Bone marrow (tissue), 2 donors: ENCODE results near the gene MYB.
A peak's percentile ranks its signal among the peaks of the same experiment; 100 is the strongest.
"Not testable (repeated sequence)": the region's sequence is repeated elsewhere in the genome, so short reads cannot be mapped to it uniquely, and the experiment has no call there.

Experiments used
- DNase-seq, 2 donors: peaks; one replicate each; lab custom pipeline; 2025; lab: John Stamatoyannopoulos, UW

The MYB gene

DNA sequence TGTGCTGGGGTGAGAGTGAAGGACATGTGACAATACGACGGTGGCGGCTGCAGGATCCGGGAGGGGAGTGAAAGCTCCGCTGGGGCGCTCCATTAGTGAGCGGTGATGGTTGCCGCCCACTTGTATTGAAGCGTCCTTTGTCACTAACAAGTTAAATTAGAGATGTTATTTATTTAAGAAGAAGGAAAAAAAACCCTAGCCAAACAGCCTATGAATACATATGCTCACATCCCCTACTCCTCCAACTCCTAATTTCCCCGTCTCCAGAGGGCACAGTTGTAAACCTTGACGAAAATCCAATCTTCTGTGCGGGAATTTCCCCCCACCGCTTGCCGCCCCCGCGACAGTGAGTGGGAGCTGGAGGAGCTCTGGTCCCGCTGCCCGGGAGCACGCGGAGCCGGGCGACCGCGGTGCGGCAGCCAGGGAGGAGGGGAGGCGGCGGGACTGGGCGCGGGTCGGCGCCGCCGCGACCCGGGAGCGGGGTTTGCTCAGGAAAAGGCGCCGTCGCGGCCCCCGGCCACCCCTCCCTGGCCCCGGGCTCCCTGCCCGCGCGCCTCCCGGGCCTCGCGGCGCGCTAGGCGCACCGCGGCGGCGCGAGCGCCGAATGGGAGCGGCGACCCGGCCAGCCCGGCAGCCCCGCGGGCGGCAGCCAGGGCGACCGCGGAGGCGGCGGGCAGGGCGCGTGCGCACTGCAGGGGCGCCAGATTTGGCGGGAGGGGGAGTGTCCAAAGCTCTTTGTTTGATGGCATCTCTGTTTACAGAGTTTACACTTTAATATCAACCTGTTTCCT, at the start of gene MYB:
MYB (plus strand) TSS at position 767 of the 791 bp plus-strand sequence. CDS start 206 bp downstream, outside the sequence.
- peak; percentile 41 to 65 for DNase-seq

DNA sequence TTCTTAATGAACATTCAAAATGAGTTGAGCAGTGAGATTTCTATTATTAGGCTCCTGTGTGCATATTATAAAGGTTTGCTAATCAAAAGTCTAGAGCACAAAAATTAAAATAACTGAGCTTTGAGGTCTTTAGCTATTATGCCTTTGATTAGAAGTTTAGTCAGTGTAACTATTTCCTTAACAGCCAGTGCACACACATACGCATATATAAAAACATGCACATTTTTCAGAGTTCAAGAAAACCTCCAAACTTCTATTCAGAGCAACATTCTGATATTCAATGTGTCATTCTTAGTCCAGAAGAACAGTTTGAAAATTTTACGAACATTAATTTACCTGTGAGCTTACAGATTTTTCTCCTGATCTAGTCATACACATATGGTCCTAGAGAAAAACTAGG, 48.3 kb upstream of the MYB start:
- no peak for DNase-seq

DNA sequence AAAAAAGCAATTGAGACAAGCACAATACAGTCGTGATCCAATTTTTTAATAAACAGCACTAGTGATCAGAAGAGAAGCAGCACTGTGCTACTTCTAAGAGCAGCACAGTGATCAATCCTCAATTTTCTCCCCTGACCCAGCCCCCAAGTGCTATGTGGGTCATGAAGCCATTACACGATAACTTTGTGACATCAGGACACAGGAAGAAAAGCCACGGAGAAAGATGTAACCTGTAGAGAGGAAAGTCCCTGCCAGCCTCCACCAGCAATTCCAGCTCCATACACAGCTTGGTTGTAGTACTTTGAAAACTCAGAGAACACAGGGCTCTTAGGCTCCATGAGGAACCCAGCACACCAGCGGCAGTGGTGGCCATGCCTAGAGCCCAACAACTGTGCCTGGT, 45.3 kb upstream of the MYB start:
- DNase-seq: no peak

DNA sequence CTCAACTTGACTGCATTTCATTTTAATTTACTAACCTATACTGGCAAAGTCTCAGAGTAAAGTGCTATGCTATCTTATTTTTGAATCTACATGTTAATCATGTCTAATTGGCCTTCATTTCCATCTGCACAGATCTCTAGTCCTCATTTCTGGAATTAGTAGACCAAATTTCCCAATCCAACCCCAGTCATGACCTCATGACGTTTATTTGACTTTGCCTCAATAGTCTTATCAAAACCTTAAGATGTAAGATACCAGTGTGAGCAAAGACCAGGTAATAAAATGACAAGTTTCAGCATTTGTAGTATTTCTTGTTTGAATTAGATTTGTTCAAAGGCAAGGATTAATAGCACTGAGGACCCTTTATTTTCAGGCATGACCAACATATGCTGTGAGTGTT, 43.3 kb upstream of the MYB start:
- DNase-seq: no peak

DNA sequence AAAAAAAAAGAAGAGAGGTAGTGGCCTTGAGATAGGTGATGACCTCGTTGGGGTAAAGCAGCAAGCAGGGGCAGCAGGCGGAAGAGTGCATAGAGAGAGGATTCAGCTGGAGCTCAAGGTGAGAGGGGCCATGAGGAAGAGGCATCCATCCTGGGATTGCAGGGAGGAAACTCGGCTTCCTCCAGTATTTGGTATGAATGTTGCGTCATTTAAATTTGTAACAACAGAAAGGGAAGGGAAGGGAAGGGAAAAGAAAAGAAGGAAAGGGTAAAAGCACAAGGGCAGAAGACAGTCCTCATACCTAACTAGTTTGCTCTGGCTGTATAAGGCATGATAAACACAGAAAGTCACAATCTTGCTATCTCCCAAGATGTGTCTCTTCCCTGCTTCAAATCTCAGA, 39.9 kb upstream of the MYB start:
- no peak for DNase-seq

DNA sequence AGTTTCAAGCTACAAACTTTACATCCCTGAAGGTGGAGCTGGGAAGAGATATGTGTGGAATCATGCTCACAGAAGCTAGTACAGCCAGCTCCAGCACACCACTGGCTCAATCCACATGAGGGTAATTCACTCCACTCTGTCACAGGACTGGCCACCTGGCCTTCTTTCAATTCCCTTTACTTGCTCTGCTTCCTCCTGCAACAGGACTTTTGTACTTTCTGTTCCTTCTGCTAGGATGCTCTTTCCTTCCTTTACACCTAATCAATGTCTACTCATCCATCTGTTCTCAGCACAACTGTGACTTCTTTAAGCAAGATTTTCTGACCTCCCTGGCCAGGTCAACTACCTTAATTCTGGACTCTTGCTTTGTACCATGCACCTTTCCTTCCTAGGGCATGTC, 39.4 kb upstream of the MYB start:
- no peak for DNase-seq

DNA sequence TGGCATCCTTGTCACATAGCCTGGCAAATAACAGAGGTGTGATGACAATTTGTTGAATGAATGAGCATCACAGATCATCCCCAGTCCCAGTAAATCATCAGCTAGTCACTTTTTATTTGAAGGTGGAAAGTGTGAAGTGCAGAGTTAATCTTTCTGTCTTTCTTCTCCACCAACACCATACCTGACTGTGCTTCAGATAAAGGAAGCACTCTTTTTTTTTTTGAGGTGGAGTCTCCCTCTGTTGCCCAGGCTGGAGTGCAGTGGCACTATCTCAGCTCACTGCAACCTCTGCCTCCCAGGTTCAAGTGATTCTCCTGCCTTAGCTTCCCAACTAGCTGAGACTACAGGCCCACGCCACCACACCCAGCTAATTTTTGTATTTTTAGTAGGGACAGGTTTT, 38.9 kb upstream of the MYB start:
- DNase-seq: not testable (repeated sequence)

DNA sequence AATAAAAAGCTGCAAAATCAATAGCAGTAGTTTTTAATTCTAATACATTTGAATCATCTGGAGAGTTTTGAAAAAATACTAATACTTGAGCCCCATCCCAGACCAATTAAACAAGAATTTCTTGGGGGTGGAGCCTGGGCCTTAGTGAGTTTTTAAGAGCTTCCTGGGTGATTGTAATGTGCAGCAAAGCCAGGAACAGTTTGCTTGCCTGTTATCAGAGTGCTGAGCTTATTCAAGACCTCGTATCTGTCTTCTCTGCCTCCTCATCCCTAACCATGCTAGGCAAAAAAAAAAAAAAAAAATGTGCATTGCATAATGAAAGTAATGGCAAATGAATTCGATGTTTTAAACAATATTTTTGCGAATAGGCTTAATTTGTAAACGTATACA, 36.4 kb upstream of the MYB start:
- no peak for DNase-seq

DNA sequence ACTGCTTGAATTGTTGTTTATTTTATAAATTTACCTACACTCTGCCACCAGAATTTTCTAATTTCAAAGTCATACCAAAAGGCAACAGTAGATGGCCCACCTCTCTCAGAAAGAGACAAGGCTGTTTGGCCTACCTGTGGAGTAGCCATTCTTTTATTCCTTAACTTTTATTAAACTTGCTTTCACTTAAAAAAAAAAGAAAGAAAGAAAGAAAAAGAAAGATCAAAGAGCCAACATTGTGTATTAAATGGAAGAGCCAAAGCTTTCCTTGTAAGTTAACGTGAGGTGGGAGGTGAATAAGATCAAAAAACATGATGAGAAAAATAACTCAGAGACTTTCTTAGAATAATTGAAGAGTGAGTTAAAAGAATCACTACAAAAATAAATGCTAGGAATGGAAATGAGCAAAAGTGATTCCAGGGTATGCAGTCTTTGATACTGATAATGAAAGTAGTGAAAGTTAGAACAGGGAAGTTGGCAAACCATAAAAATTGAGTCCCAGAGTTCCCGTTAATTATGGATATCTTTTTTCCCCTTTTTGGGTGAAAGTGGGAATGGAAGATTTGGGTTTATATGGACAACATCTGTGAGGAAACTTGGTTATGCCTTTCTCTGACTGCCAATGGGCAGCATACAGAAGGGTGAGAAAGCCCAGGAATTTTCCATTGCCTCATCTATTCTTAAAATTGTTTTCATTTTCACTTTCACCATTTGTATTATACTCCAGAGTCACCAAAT, 35.9 kb upstream of the MYB start:
- DNase-seq: peak in 1 of 2 donors; percentile 56

DNA sequence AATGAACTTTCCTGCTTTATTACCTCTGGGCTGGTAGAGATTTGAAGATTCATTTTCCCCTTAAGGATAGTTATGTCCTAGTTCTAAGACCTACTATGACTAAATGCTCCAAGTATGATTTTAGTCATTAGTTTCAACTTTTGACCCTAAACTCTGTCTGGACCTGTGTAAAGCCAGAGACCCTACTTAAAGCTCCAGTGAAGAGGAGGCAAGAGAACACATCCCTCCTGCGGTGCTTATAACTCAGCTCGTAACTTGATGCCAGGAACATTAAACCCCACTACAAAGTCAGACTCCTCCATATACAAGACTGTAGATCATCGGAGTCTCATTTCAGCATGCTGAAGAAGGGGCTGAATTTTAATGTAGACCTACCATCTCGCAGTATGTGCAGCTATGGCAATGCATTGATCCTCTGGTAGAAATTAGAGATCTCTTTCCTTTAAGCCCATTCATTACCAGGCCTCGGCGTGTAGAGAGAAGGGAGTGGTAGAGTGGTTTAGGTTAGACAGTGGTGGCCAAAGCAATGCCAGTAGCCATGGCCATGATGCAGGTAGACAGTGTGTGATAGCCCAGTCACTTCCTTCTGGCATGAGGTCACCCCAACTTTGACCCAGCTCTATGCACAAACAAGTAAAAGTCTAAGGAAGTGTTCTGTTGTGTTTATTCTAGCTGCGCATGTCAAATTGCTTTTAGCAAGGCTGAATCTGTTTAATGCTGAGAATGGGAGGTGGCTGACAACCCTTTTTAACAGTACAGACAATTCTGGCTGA, 34.8 kb upstream of the MYB start:
- DNase-seq: no peak

DNA sequence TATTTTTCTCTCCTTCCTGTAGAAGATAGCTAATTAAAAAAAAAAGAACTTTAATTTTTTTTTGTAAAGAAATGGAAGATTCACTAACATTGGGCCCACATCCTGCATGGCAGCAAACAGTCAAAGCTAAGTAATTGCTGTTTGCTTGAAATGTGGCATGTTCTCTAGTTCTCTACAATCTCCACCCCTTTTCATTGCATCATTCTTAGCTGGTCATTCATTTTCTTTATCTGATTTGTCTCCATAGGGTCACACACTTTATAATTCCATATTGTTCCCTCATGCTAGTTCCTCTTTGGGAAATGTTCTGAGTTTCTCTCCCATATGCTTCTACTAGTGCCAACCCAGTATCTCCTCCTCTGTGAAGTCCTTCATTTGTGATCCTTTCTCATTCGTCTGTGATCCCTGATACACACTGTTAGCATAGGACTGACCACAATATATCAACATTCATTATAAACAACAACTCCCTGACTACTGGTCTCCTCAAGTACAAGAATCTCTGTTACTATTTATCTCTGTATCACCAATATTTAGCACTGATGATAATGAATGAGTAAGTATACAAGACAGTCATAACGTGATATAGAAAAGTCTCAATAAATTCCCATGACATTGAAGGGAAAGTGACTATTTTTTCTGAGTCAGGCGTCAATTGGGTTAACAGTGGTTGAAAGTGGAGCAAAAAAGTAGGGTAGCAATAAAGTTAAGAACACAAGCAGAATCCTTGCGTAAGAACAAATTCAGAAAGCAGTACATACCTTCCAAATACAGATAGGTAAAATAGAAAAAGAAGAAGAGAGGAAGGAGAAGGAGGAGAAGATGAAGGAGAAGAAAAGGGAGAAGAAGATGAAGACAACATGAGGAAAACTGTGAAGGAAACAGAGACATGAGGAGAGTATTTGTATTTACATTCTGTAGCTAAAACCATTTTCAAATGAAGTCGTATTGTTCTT, 33.2 kb upstream of the MYB start:
- no peak for DNase-seq

DNA sequence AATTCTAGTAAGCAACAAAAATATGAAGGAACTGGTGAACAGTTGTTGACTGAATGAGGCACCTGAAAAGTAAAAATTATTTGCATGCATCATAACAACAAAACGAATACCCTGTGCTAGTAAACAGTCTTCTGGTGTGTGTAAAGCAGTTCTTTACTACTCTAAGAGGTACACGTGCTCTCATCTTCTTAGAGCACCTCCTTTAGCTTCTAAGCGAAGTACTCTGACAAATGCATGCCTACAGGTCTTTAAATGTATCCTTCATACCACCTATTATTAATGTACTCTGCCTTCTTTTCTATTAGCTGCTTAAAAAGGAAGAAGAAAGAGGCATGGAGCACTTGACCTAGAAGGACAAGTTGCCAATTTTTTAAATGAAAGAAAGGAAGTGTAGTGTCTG, 32.2 kb upstream of the MYB start:
- no peak for DNase-seq

DNA sequence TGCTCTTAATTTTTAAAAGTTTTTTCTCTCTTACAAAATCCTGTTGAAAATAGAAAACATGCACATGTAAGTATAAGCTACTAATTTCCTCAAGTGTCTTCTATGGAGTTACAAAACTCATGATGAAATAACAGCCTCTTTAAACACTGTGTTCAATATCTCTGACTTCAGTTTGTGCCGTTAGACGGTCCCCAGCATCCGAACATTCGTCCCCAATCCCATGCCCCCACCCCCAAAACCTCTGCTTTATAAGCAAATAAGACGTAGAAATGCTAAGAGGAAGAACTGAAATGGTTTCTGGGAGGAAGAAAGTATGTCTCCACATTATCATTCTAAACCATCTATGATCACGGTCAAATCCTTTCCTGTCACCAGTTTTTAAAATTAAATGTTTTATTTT, 31.7 kb upstream of the MYB start:
- DNase-seq: no peak

DNA sequence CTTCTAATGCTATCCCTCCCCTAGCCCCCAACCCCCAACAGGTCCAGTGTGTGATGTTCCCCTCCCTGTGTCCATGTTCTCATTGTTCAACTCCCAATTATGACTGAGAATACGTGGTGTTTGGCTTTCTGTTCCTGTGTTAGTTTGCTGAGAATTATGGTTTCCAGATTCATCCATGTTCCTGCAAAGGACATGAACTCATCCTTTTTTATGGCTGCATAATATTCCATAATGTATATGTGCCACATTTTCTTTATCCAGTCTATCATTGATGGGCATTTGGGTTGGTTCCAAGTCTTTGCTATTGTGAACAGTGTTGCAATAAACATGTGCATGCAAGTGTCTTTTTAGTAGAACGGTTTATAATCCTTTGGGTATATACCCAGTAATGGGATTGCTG, 30.6 kb upstream of the MYB start:
- DNase-seq: not testable (repeated sequence)

DNA sequence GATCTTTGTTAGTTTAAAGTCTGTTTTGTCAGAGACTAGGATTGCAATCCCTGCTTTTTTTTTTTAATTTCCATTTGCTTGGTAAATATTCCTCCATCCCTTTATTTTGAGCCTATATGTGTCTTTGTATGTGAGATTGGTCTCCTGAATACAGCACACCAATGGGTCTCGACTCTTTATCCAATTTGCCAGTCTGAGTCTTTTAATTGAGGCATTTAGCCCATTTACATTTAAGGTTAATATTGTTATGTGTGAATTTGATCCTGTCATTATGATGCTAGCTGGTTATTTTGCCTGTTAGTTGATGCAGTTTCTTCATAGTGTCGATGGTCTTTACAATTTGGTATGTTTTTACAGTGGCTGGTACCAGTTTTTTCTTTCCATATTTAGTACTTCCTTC, 27.0 kb upstream of the MYB start:
- DNase-seq: not testable (repeated sequence)

DNA sequence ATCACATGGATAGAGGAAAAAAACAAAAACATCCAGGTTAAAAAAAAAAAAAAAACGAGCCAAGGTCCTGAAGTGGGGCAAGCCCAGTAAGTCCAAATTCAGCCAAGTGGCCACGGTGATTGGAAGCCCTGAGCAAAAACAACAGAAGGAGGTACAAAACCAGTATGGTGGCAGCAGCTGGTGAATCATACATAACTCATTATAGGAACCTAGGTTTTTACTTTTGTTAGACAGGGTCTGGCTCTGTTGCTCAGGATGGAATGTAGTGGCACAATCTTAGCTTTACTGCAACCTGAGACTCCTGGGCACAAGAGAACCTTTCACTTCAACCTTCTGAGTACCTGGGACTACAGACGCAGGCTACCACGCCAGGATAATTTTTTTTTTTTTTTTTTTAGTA, 22.7 kb upstream of the MYB start:
- no peak for DNase-seq

DNA sequence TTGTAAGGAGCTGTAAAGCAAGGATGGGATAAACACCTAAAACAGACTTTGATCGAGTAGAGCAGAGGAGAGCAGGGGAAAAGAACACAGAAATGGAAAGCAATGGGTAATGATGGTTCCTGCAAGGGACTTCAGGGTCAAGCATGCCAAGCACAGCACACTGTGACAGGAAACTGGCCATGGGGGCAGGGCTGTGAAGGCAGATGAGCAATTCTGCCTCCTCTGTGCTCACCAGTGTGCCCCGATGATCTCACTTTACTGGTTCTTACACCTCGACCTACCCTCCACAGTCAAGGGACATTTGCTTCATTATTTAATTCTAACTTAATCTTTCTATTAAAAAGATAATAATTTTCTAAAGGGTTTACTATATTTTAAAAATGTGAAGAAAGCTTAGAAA, 21.6 kb upstream of the MYB start:
- DNase-seq: no peak

DNA sequence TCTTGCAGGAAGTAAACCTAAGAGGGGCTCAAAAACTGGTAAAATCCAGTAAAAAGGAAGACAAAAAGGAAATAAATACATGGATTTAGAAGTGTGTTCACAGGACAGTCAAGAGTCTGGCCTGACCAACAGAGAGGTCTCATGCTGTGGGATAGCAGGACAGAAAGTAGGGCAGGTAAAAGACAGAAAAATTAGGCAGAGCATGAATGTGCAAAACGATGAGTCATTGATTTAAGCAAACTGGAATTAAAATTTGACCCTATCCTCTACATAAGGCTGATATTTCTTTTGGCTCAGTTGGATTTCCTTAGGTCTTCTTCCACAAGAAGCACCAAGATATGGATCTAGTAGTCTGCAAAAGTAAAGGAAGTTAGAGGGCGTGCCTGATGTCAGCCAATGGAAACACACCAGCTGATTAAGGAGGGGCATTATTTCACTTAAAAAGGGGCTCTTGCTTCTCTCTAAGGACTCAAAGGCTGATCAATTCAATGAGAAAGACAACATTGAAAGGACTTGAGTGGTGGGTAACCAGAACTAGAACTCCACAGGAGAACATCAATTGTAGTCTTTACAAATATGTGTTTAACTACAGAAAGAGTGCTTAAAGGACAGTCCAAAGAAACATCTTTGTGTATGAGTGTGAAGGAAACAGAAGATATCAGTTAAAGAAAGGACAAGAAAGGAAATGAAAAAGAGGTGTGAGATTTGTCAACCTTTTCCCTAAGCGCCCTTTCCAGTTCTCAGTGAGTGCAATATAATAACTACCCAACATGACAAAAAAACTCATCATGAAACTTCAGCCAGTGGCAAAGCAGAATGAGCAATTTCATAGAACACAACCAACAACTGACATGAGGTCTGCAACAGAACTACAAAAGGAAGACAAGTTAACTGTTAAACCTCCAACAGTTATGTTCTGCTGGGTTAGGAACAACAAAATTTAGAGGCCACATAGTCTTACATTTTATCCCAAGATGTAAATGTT, 19.4 kb upstream of the MYB start:
- no peak for DNase-seq

DNA sequence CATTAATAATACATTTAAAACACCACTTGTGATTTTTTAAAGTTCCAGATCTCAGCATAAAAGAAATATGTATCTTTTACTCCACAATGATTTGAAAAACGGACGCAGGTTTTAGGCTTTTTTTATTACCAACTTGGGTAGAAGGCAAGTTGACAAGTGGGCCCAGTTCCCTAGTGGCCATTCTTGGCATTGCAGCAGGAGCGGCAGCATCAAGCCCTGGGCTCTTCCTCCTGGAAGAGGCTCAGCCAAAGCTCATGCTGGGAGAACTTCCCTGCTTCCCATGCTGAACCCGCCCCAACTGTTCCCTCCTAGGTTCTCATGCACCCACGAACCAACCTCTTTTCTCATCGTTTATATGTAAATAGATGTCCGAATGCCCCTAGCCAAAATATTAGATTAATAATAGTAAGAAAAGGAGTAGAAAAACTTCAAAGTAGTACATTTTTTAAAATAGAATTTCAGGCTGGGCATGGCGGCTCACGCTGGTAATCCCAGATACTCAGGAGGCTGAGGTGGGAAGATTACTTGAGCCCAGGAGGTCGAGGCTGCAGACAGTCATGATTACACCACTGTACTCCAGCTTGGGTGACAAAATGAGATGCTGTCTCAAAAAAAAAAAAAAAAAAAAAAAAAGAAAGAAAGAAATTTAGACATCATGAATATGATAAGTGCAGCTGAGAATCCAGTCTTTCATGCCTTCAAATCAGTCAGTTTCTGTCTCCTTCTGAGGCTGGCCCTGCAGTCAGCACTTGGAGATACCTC, 18.2 kb upstream of the MYB start:
- no peak for DNase-seq

DNA sequence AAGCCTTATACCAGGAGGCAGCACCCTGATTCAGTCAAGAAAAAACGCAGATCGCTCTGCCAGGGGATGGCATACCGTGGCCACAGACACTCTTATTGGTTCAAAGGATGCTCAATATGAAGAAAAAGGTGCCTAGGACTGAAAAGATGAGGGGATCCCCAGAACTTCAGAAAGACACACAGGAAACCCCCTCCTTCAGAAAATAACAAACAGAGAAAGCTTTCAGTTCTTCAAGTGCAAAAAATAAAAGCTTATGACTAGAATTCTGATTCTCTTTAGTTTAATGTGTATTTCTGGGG, 17.7 kb upstream of the MYB start:
- no peak for DNase-seq
